HTR-8/SVneo (cell line): Measurements from ENCODE around the gene THAP11.
"Not testable (repeated sequence)": the region's sequence is repeated elsewhere in the genome, so short reads cannot be mapped to it uniquely, and the experiment has no call there.

Source experiments
- DNase-seq: peaks from one replicate; pipeline ENCODE4 v3.0.0; 2011; ENCODE audit warnings: low spot score, mixed read lengths; ENCODE audit not compliant: insufficient read length
- FAIRE-seq: peaks from 2 replicates; lab custom pipeline; 2011; peaks lifted over from hg19 to GRCh38; lab: Jason Lieb, UNC

THAP11 gene

DNA sequence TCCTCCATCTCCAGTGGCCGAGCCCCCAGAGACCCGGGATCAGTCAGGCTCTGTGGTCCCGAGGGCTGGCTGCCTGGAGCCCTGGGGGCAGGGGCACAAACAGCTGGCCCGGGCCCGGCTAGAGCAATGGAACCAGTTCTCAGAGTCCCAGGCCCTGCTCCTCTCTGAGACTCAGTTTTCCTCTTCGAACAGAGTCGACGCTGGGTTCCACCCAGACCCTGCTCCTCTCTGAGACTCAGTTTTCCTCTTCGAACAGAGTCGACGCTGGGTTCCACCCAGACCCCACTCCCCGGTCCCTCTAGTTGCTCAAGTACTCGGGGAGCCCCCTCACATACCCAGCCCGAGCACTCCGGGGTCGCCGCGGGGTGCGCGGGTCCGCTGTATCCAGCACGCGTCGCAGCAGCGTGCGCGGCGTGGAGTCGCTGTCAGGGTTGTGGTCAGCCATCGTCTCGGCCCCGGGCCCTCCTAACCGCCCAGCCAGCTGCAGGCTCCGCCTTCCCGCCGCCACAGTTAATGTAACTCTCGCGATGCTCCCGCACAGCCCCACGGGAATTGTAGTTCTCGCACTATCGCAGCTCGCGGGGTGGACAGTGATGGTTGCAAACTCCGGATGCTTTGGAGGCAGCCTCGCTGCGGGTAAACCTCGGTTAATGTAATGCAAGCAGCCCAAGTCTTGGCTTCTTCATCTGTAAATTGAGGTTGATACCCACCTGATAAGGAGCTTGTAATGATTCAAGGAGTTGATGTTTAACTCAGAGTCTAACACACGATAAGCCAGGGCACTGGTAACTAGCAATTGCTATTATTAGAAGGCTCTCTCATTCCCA, 8.5 kb upstream of the THAP11 start:
- FAIRE-seq (peak; percentile 96), DNase-seq (peak; percentile 98)

DNA sequence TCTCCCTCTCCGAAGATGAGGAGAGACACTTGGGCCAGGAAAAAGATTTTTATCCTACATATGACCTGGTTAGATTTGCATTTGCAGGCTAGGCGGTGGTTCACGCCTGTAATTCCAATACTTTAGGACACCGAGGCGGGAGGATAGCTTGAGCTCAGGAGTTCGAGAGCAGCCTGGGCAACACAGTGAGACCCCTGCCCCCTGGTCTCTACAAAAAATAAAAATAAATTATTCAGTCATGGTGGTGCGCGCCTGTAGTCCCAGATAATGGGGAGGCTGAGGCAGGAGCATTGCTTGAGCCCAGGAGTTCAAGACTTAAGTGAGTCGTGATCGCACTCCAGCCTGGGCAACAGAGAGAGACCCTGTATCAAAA, 7.9 kb upstream of the THAP11 start:
- DNase-seq (no peak), FAIRE-seq (no peak)

DNA sequence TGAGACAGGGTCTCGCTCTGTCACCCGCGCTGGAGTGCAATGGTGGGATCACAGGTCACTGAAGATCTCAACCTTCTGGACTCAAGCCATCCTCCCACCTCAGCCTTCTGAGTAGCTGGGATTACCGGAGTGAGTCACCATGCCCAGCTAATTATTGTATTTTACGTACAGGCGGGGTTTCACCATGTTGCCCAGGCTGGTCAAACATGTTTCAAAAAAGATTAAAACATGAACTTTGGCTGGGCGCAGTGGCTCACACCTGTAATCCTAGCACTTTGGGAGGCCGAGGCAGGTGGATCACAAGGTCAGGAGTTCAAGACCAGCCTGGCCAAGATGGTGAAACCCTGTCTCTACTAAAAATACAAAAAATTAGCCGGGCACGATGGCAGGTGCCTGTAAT, 4.9 kb upstream of the THAP11 start:
- DNase-seq, FAIRE-seq: not testable (repeated sequence)

DNA sequence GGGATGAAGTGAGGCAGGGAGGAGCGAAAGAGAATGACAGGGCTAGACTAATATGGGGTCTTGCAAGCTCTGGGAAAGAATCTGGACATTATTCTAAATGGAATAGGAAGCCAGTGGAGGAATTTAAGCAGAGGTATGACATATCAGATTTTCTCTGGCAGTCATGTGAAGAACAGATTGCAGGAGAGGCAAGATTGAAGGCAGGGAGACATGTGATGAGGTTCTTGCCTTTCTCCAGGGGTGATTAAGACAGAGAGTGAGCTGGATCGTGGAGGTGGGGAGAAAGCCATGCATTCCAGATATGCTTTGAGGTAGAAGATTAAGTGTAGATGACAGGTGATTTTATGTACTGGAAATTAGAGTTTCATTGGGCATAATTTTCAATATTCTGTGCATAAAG, 4.3 kb upstream of the THAP11 start:
- FAIRE-seq = no peak

DNA sequence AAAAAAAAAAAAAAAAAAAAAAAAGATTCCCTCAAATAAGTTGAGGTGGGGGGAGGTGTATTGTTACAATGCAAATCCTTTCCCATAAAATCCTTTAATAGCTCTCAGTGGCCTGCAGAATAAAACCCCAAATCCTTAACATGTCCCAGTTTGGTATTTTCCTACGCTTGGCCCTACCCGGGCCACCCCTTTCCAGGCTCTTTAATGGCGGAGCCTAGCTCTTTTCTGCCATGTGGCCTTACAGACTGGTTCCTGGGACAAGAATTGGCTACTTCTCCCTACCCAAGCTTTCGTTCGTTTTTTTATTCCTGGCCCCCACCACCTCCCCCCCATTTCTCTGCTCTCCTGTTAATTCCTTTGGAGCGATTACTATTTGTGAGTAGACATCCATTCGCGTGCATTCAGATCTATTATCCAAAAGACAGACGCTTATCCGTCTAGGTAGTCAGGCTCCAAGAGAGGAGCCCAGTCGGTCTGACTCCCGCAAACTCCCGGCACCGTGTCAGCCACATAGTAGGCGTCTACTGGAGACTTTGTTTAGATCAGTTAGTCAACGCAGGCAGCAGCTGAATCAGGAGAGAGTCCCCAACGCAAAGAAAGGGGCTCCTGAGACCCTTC, 813 bp upstream of the THAP11 start:
- DNase-seq (no peak), FAIRE-seq (no peak)

More for the DNA sequence above, 4.3 kb upstream of the THAP11 start:
- no peak for DNase-seq

DNA sequence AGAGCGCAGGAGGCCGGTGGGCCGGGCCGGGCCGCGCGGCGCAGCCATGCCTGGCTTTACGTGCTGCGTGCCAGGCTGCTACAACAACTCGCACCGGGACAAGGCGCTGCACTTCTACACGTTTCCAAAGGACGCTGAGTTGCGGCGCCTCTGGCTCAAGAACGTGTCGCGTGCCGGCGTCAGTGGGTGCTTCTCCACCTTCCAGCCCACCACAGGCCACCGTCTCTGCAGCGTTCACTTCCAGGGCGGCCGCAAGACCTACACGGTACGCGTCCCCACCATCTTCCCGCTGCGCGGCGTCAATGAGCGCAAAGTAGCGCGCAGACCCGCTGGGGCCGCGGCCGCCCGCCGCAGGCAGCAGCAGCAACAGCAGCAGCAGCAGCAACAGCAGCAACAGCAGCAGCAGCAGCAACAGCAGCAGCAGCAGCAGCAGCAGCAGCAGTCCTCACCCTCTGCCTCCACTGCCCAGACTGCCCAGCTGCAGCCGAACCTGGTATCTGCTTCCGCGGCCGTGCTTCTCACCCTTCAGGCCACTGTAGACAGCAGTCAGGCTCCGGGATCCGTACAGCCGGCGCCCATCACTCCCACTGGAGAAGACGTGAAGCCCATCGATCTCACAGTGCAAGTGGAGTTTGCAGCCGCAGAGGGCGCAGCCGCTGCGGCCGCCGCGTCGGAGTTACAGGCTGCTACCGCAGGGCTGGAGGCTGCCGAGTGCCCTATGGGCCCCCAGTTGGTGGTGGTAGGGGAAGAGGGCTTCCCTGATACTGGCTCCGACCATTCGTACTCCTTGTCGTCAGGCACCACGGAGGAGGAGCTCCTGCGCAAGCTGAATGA, 606 bp downstream of the THAP11 start:
- FAIRE-seq (peak; percentile 69), DNase-seq (no peak)

DNA sequence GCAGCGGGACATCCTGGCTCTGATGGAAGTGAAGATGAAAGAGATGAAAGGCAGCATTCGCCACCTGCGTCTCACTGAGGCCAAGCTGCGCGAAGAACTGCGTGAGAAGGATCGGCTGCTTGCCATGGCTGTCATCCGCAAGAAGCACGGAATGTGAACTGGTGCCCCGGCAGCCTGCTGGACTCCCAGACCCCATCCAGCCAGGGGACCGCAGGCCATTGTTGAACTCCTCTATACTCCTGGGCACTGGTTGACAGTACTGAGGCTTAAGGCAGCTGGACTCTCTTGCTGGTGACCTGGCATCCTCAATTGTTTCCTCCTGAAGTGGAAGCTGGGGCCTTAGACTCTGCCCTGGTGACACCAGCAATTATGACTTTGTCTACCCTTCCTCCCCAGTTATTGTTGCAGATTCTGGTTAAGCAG, 1.2 kb downstream of the THAP11 start:
- FAIRE-seq (no peak), DNase-seq (no peak)

DNA sequence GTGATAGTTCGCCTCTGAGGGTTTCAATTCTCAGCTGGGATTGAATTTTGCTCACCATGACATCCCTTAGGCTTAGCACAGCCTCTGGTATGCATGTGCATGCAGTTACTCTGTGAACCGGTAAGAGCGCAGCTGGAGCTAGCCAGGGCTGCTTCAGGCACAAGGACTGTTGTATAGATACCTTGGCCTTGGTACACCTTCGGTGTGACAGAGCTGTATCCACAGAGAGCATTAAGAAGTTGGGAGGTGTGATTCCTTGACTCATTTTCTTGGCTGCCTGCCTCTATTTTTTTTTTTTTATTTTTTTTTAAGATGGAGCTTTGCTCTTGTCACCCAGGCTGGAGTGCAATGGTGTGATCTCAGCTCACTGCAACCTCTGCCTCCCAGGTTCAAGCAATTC, 2.4 kb downstream of the THAP11 start:
- FAIRE-seq = no peak

DNA sequence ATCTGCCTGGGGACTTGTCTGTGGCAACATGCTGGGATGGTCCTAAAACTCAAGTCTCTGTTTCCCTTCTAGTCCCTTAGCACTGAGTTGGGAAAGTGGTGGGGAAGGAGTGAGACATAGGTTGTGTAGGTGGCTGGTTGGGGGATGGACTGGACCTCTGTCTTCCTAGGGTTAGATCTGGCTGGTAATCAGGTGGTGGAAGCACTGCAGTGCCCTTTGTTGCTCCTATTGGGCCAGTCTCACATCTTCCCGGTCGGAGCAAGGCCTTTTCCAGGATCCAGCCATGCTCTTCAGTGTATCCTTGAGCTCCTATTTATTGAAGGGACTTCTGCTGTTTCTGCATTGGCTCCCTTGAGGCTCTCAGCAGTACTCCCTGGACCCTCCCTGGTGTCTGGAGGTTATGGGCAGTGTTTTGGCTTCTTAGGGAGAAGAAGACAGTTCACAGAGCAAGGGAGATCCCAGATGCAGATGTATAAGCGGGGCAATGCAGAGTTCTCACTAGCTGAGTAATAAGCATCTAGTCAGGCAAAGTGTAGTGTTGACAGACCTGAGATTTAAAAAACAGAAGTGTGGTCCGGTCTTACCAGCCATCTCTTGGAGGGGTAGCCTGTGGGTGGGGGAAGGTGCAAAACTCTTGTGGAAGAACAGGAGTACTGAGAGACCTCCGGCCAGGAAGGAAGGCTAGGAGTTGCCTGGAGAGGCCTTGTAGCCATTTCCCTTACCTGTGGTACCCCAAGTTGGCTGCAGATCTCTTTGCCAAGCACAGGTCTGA, 3.4 kb downstream of the THAP11 start:
- no peak for DNase-seq
- no peak for FAIRE-seq

More for the DNA sequence above, 2.4 kb downstream of the THAP11 start:
- DNase-seq = no peak

DNA sequence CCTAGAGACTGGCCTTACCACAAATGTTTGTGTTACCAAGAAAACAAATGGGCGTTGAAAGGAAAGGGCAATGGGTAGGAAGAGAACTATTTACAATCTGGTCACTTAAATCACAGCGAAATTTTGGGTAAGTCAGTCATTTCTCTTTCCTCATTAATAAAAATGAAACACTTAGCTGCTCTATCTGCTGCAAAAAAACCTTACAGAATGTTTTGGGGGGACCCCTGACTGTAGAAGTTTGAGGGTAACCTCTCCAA, 3.9 kb downstream of the THAP11 start:
- DNase-seq = no peak
- no peak for FAIRE-seq

DNA sequence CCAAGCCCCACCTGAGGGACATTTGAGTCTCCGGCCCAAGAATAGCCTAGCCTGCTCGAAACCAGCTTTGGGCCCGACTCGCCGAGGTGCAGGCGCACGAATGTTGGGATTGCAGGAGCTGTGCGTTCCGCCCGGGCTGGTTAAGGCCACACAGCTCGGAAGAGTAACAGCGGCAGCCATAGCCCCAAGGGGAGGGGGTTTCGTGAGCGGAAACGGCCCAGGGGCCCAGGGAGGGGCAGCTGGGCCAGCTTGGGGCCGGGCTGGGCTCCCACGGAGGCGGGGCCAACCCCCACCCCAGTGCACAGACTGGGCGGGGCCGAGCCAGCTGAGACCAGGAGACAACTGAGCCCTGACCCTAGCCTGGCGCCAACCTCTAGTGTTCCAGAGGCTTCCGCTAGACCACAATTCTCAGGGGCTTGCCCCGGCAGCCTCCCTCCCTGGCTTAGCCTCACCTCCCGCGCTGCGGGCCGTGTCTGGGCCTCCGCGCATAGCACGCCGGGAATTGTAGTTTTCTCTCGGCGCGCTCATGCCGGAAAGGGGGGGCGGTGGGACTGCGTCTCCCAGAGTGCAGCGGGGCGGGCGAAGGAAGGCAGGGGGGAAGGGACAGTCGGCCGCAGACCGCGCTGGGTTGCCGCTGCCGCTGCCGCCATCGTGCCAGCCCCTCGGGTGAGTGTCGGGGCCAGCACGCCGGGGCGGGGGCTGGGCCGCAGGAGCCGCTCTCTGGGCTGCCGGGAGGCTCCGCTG, 4.4 kb downstream of the THAP11 start, which contains the start of gene NUTF2:
TSS of gene NUTF2 (plus strand) at position 614 of the 744 bp plus-strand sequence. CDS start 18,198 bp downstream, outside the sequence.
- FAIRE-seq = peak; percentile 94
- DNase-seq = peak; percentile 97

DNA sequence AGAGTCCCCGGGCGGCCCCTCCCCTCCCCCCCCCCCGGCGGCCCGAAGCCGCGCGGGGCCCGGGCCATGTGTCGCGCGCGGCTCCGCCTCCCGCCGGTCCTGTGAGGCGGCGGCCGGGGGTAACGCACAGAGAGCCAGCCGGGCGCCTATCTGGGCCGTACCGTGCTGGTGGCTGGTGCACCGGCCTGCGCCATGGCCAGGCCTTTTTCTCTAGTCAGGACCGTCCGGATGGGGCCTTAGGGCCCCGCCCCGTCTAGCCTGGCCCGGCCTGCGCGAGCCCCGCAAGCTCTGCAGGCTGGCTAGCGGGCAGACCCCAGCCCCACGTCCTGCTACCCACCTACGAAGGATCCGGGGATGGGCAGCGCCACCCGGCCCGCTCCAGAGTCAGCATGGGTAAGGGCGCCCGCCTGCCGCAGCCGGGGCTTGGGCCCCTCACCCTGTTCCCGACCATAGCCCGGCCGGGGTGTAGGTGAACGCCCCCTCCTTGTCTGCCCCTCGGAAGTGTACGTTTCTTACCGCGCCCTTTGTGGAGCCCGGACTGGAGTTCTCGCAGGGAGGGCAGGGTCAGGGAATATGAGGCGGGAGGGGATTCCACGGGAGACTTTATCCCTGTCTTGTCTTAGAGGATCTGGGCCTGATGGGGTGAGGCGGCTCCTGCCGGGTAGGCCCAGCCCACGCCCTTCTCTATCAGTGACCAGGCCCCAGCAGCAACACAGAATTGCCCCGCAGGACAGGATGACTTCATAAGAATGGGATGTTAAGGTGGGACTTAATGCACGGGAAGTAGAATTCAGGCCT, 5.1 kb downstream of the THAP11 start, which contains the start of gene CENPT:
TSS of gene CENPT (minus strand) at position 630 of the 798 bp plus-strand sequence. CDS start 13,834 bp downstream, outside the sequence.
- FAIRE-seq = no peak
- DNase-seq = peak; percentile 62

DNA sequence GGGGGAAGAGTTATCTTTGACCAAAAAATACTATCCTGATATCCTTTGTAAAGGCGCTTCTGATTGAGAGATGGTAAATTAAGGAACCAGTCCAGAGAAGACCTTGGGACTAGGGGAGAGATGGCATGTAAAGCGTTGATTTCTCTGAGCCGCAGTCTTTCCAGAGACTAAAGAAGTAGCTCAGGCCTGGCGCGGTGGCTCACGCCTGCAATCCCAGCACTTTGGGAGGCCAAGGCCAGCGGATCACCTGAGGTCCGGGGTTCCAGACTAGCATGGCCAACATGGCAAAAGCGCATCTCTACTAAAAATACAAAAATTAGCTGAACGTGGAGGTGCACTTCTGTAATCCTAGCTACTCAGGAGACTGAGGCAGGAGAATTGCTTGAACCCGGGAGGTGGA, 6.0 kb downstream of the THAP11 start:
- DNase-seq = no peak
- FAIRE-seq = no peak

DNA sequence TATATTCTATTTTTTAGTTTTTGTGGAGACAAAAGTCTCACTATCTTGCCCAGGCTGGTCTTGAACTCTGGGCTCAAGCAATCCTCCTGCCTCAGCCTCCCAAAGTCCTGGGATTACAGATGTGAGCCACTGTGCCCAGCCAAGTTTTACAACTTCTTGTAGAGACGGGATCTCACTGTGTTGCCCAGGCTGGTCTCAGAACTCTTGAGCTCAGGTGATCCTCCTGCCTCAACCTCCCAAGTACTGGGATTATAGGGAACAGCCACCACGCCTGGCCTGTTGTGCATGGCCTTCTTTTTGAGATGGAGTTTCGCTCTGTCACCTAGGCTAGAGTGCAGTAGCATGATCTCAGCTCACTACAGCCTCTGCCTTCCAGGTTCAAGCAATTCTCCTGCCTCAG, 11.6 kb downstream of the THAP11 start:
- FAIRE-seq (no peak), DNase-seq (no peak)

DNA sequence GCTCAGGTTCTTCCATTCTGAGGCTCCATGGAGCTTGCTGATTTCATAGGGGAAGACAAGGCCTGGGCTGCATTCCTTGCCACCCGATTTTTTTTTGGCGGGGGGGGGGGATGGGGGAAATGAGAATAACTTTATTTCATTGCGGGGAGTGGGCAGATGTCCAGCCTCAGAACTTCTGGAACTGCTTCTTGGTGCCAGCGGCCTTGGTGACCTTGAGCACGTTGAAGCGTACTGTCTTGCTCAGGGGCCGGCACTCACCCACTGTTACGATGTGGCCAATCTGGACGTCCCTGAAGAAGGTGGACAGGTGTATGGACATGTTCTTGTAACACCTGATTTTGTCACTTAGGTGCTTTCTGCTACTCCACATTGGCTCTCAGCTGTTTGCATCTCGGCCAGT, 13.7 kb downstream of the THAP11 start:
- FAIRE-seq = no peak
- DNase-seq = no peak

DNA sequence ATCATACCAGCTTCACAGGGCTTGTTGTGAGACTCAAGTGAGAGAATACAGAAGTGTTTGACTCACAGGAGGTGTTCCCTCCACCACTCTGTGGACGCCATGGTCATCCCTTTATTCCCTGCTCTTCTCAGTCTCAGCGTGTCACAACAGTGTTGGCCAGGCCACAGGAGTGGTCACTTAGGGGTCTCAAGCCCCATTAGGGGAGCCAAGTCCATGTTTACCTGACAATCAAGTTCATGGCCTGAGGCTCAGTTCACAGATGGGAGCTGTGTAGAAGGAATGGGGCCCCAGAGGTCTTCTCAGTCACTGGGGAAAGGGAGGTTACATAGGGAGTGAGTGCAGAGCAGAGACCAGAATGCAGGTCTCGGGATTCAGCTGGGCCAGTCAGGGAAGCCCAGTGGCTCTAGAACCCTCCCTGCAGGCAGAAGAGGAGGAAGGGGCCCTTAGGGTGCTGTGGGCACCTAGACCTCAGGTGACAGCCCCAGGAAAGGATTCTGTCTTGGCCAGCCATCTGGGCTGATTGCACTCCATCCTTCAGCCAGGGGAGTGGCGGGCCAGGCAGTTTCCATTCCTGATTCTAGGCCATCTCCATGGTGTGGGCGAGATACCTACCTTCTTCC, 14.9 kb downstream of the THAP11 start:
- DNase-seq (no peak), FAIRE-seq (no peak)

DNA sequence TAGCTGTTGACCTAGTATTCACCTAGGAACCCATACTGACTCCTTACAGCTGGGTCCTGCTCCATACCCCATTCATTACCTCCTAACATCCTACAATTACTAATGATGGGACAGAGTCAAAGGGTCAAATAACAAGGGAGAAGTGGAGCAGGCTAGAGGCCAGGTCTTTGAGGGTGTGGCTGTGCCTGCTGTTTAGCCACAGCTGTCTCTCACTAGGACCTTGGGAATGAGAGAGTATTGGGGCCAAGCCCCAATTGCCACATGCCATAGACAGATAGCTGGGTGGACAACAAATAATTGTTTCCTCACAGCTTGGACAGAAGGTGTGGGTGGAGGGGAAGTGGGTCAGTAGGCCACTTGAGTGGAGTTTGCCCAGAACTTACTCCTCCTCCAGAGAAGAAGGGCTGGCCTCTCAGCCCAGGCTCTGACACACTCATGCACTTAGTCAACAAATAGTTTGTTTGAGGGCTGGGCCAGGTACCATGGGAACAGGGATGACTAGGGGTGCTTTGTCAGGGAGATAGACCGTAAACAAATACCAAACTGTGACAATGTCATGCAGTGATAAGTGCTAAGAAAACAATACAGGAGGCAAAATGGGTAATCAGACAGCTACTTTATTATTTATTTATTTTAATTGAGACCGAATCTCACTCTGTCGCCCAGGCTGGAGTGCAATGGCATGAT, 15.6 kb downstream of the THAP11 start:
- peak; percentile 83 for FAIRE-seq
- peak; percentile 78 for DNase-seq

DNA sequence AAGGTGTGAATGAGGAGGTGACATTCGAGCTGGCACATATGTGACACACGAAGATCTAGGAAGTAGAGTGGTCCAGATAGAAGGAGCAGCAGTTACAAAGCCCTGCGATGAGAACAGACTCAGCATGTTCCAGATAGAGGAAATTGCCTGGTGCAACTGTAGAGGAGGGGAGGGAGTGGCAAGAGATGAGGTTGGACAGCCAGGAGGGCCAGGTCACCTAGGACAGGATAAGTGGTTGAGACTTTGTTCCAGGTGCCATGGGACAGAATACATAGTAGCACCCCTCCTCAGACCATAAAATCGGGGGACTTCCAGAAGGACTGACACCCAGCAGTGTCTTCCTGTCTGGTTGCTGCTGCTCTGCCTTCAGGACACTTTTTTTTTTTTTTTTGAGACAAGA, 16.4 kb downstream of the THAP11 start:
- DNase-seq (no peak), FAIRE-seq (no peak)
